ENCODE data around the gene BLM. TPM values are rescaled to one million over a fixed set of nuclear protein-coding genes. Genes with fewer than 3 reads are reported as not detected.

Gene BLM
- polyA plus RNA-seq, 1 donor (not counting 4 experiments of a cell fraction or from before 2014, with no cell fraction given), result 4.4 TPM

DNA sequence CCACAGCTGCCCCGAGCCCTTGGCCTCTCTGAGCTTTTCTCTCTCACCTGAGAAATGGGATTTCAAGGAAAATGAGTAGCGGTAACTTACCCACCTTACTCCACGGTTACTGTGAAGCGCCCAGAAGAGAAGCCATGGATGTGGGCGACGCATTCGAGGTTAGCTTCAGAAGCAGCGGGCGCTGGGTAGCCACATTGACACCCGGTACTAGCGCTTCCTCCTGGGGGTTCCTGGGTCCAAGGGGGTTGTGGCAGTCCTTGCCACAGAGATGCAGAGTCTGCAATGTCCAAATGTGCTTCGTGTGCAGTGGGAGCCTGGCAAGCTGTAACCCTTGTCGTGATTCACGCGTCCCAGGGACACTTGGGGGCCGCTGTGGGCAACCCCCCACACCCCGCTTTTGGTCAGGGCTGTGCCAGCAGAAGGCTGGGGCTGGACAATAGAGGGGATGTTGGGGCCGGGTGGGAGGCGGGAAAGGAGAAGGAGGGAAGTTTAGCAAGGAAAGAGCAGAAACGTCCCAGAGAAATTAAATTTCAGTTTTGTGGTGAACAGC, 109.8 kb downstream of the BLM start:
- no peaks in the 10 kb centered on the region for H3K79me2 ChIP-seq (ENCODE audit: control insufficient read depth, insufficient read depth, low read length)
- FAIRE-seq (no peak), DNase-seq (ENCODE audit: low read depth, low spot score) (no peak)
- TF ChIP-seq EZH2 (IDR thresholded peaks at IDR 0.05; ENCODE audit: low read length) (no peak), CTCF (optimal IDR thresholded peaks at IDR 0.05 in 1 of 3, IDR thresholded peaks at IDR 0.05 in 1 of 3, conservative IDR thresholded peaks at IDR 0.05 in 1 of 3; ENCODE audit: extremely low read depth in 1 of 3, insufficient read depth in 2 of 3, low read length in 3 of 3) (no peak)
- no peak overlapping the region for H3K9ac ChIP-seq (ENCODE audit: control insufficient read depth, extremely low read depth, insufficient read depth, low read length)
- H4K20me1 ChIP-seq (ENCODE audit: control insufficient read depth, extremely low read depth, insufficient read depth, low read length), result no peaks in the 10 kb centered on the region
- dilution Hi-C loops (cut with MboI; ENCODE audit: extremely low pct_ligation_motif_present, low sequenced_read_pairs), result no loop called here
- H3K4me1 ChIP-seq (ENCODE audit: control insufficient read depth, extremely low read depth, insufficient read depth, low read length), result no peaks in the 10 kb centered on the region
- no peak overlapping the region for H3K27ac ChIP-seq (ENCODE audit: control insufficient read depth, insufficient read depth, low read length)
- no peaks in the 10 kb centered on the region for H3K36me3 ChIP-seq (ENCODE audit: control insufficient read depth in 2 of 2, extremely low read depth in 1 of 2, insufficient read depth in 2 of 2, low read length in 2 of 2)
- H3K9me1 ChIP-seq (ENCODE audit: control insufficient read depth, extremely low read depth, insufficient read depth, low read length), result no peaks in the 10 kb centered on the region
- H3K4me2 ChIP-seq (ENCODE audit: control insufficient read depth, extremely low read depth, insufficient read depth, low read depth, low read length), result no peak overlapping the region
- peaks cover 4% of the 10 kb centered on the region for H3K27me3 ChIP-seq (ENCODE audit: control insufficient read depth, extremely low read depth, insufficient read depth, low read length)
- H3K9me3 ChIP-seq (ENCODE audit: control insufficient read depth, low read depth, low read length), result no peaks in the 10 kb centered on the region
- no peak overlapping the region for H2AFZ ChIP-seq (ENCODE audit: control insufficient read depth, low read length)
- H3K4me3 ChIP-seq (ENCODE audit: control insufficient read depth in 2 of 3, extremely low read depth in 1 of 3, insufficient read depth in 2 of 3, low read depth in 1 of 3, low read length in 3 of 3), result no peak overlapping the region

DNA sequence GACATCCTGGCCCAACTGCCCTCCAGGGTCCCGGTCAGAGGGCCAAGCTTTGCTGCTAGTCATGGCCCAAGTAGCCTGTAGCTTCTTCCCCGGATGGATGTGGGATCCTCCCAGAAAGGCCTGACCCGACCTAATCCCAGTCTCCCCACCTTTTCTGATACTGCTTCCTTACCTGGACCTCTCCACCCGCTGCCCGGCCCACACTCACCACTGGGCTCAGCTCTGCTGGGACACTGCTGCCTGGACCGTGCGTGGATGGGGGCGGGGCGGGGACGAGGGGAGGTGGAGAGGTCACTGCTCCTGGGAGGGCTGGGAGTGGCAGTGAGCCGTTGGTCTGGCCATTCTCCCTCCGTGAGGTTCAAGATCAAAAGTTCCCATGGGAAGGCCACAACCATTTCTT, 111.0 kb downstream of the BLM start:
- Histone ChIP-seq H3K27me3 (ENCODE audit: control insufficient read depth, extremely low read depth, insufficient read depth, low read length) (peaks cover 4% of the 10 kb centered on the region), H3K9ac (ENCODE audit: control insufficient read depth, extremely low read depth, insufficient read depth, low read length) (no peak overlapping the region), H3K4me3 (ENCODE audit: control insufficient read depth in 2 of 3, extremely low read depth in 1 of 3, insufficient read depth in 2 of 3, low read depth in 1 of 3, low read length in 3 of 3) (no peak overlapping the region), H3K9me3 (ENCODE audit: control insufficient read depth, low read depth, low read length) (no peaks in the 10 kb centered on the region), H3K4me1 (ENCODE audit: control insufficient read depth, extremely low read depth, insufficient read depth, low read length) (no peaks in the 10 kb centered on the region), H3K36me3 (ENCODE audit: control insufficient read depth in 2 of 2, extremely low read depth in 1 of 2, insufficient read depth in 2 of 2, low read length in 2 of 2) (no peaks in the 10 kb centered on the region), H3K4me2 (ENCODE audit: control insufficient read depth, extremely low read depth, insufficient read depth, low read depth, low read length) (no peak overlapping the region), H3K27ac (ENCODE audit: control insufficient read depth, insufficient read depth, low read length) (no peak overlapping the region), H4K20me1 (ENCODE audit: control insufficient read depth, extremely low read depth, insufficient read depth, low read length) (no peaks in the 10 kb centered on the region), H2AFZ (ENCODE audit: control insufficient read depth, low read length) (no peak overlapping the region), H3K9me1 (ENCODE audit: control insufficient read depth, extremely low read depth, insufficient read depth, low read length) (no peaks in the 10 kb centered on the region), H3K79me2 (ENCODE audit: control insufficient read depth, insufficient read depth, low read length) (no peaks in the 10 kb centered on the region)
- no peak for FAIRE-seq
- TF ChIP-seq EZH2 (IDR thresholded peaks at IDR 0.05; ENCODE audit: low read length) (no peak), CTCF (optimal IDR thresholded peaks at IDR 0.05 in 1 of 3, IDR thresholded peaks at IDR 0.05 in 1 of 3, conservative IDR thresholded peaks at IDR 0.05 in 1 of 3; ENCODE audit: extremely low read depth in 1 of 3, insufficient read depth in 2 of 3, low read length in 3 of 3) (no peak)
- DNase-seq (ENCODE audit: low read depth, low spot score), result no peak
- dilution Hi-C loops (cut with MboI; ENCODE audit: extremely low pct_ligation_motif_present, low sequenced_read_pairs), result no loop called here

All from keratinocyte (primary cell).